Measurements from ENCODE around the gene FUCA2. TPM values are rescaled to one million over a fixed set of nuclear protein-coding genes. Genes with fewer than 3 reads are reported as not detected.

The FUCA2 gene
- total and polyA plus RNA-seq, 2 of the 8 experiments (the other 6 are each of a cell fraction or from before 2014, with no cell fraction given): 24.2 to 47.2 TPM

DNA sequence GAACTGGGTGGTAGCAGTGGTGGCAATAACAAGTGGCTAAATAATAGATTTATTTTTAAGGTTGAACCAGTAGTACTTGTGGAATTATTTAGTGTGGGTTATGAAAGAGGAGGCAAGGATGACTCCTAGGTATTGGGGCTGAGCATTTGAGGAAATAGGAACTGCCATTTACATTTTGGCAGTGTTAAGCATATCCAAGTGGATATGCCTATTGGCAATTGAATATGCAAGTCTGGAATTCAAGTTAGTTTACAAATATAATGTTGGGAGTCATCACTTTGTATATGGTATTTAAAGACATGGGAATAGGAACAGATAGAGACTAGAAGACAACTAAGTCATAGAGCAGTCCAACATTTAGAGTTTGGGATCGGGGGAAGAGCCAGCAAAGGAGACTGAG, 35.0 kb downstream of the FUCA2 start:
- Histone ChIP-seq H4K20me1 (replicated peaks in 1 of 2; ENCODE audit: control insufficient read depth in 1 of 2, insufficient read depth in 2 of 2, low read length in 2 of 2) (no peaks in the 10 kb centered on the region), H3K79me2 (ENCODE audit: control insufficient read depth in 1 of 2, insufficient read depth in 2 of 2, low read length in 2 of 2) (no peaks in the 10 kb centered on the region), H2BK5ac (ENCODE audit: low read depth, low read length) (no peak overlapping the region), H3K4me2 (ENCODE audit: insufficient read depth in 1 of 2, low read depth in 2 of 2, low read length in 2 of 2) (no peak overlapping the region), H2AK5ac (ENCODE audit: low read depth, low read length) (no peak overlapping the region), H2BK120ac (replicated peaks; ENCODE audit: low read depth, low read length) (no peak overlapping the region), H3K4ac (replicated peaks; ENCODE audit: insufficient read length, low read depth, low read length) (no peak overlapping the region), H2BK20ac (ENCODE audit: low read length) (no peak overlapping the region), H3K79me1 (ENCODE audit: low read depth, low read length) (no peaks in the 10 kb centered on the region), H3K9ac (replicated peaks in 1 of 4; ENCODE audit: extremely low read depth in 1 of 4, low read depth in 3 of 4, low read length in 3 of 4) (no peak overlapping the region), H4K5ac (ENCODE audit: insufficient read length, low read depth, low read length) (no peak overlapping the region), H3K14ac (ENCODE audit: insufficient read length) (no peak overlapping the region), H3K36me3 (ENCODE audit: control insufficient read depth in 2 of 4, insufficient read depth in 4 of 4, low read length in 3 of 4) (no peaks in the 10 kb centered on the region; a peak in 2 of 8 replicates), H3K27me3 (replicated peaks in 1 of 4; ENCODE audit: control insufficient read depth in 3 of 4, extremely low read depth in 1 of 4, insufficient read depth in 3 of 4, low read length in 3 of 4) (no peaks in the 10 kb centered on the region), H3K23ac (ENCODE audit: insufficient read length) (no peak overlapping the region), H3K9me3 (ENCODE audit: insufficient read depth in 2 of 2, low read depth in 1 of 2, low read length in 1 of 2) (no peaks in the 10 kb centered on the region), H3K4me1 (replicated peaks in 1 of 4; ENCODE audit: control insufficient read depth in 3 of 4, insufficient read depth in 4 of 4, low read length in 3 of 4) (no peaks in the 10 kb centered on the region), H3K4me3 (ENCODE audit: extremely low read depth in 1 of 4, insufficient read depth in 2 of 4, low read depth in 3 of 4, low read length in 4 of 4) (no peak overlapping the region), H4K8ac (ENCODE audit: extremely low read depth, insufficient read depth, low read length) (no peak overlapping the region), H3K23me2 (ENCODE audit: low read depth, low read length) (no peaks in the 10 kb centered on the region), H4K91ac (replicated peaks; ENCODE audit: insufficient read length, low read length) (no peak overlapping the region), H3K56ac (replicated peaks; ENCODE audit: insufficient read length, low read depth, low read length) (no peak overlapping the region), H2AFZ (ENCODE audit: low read length) (no peak overlapping the region), H3K27ac (ENCODE audit: low read depth, low read length) (no peak overlapping the region), H2BK15ac (ENCODE audit: low read length) (no peak overlapping the region), H2BK12ac (ENCODE audit: low read depth, low read length) (no peak overlapping the region), H3K18ac (ENCODE audit: extremely low read depth, low read length) (no peak overlapping the region)
- 97% methylated on average over 1 of the region's 1 CpG; no CpG with 5 or more reads in 1 of the 2 experiments for WGBS, 2 experiments (ENCODE audit: extremely low coverage in 1 of 2, insufficient coverage in 1 of 2, insufficient read length in 1 of 2, insufficient replicate concordance in 2 of 2, low coverage in 1 of 2, low lambda C conversion rate in 2 of 2, missing lambda C conversion rate in 1 of 2)
- ChIA-PET POLR2A (ENCODE audit: partially characterized antibody) (interaction anchor here (1.1 kb wide), 1 partner anchor 14 kb away, joined by 3 read pairs; no protein-coding TSS in a partner anchor), CTCF (ENCODE audit: partially characterized antibody) (interaction anchor here (0.6 to 1.5 kb wide), 2 partner anchors 11 to 25 kb away, joined by 3 read pairs; no protein-coding TSS in a partner anchor)
- FAIRE-seq (no peak), DNase-seq (ENCODE audit: low read depth in 1 of 2, low spot score in 2 of 2) (no peak)
- TF ChIP-seq SIX5 (IDR thresholded peaks at IDR 0.05; ENCODE audit: low read depth, low read length) (no peak), CBX5 (IDR thresholded peaks at IDR 0.05; ENCODE audit: low read depth, low read length) (no peak), CBX8 (IDR thresholded peaks at IDR 0.05; ENCODE audit: borderline replicate concordance, low read depth, low read length) (no peak), MAX (IDR thresholded peaks at IDR 0.05) (no peak), CEBPB (IDR thresholded peaks at IDR 0.05; ENCODE audit: low read depth, low read length) (no peak), RAD21 (IDR thresholded peaks at IDR 0.05 in 1 of 2, conservative IDR thresholded peaks at IDR 0.05 in 1 of 2; ENCODE audit: low read depth in 2 of 2, low read length in 2 of 2) (no peak), CHD2 (IDR thresholded peaks at IDR 0.05; ENCODE audit: low read length) (no peak), POU5F1 (IDR thresholded peaks at IDR 0.05; ENCODE audit: low read depth, low read length) (no peak), RBBP5 (IDR thresholded peaks at IDR 0.05; ENCODE audit: borderline replicate concordance, low read depth, low read length) (no peak), ZNF274 (IDR thresholded peaks at IDR 0.05; ENCODE audit: borderline replicate concordance, extremely low read depth, low read length) (no peak), TEAD4 (IDR thresholded peaks at IDR 0.05; ENCODE audit: low read depth, low read length) (no peak), RNF2 (IDR thresholded peaks at IDR 0.05; ENCODE audit: borderline replicate concordance, low read depth, low read length, missing control alignments, poor library complexity, severe bottlenecking) (no peak), BCL11A (IDR thresholded peaks at IDR 0.05; ENCODE audit: low read depth in 2 of 2, low read length in 2 of 2) (no peak), PHF8 (conservative IDR thresholded peaks at IDR 0.05; ENCODE audit: low read depth, low read length) (no peak)

All from H1 (cell line).